HepG2 (cell line): ENCODE results near the gene USP24. TPM values are rescaled to one million over a fixed set of nuclear protein-coding genes. Genes with fewer than 3 reads are reported as not detected.

Experiments
- CCAR2 ChIP-seq: fragments of 200-400 bp; formaldehyde crosslinking; optimal IDR thresholded peaks from 2 replicates; pipeline ENCODE3; 2018; ENCODE audit warnings: low read depth, mild to moderate bottlenecking, low read length, moderate library complexity
- CREB3 ChIP-seq: sonication (generic); formaldehyde crosslinking; IDR thresholded peaks from 2 replicates; pipeline ENCODE4 v1.5.0; 2020; ENCODE audit warnings: missing genetic modification reagents
- HDAC2 ChIP-seq: sonication (generic); formaldehyde crosslinking; IDR thresholded peaks from 2 replicates; pipeline ENCODE4 v1.4.0; 2020; ENCODE audit warnings: missing genetic modification reagents
- HIC2 ChIP-seq: sonication (generic); formaldehyde crosslinking; IDR thresholded peaks from 2 replicates; pipeline ENCODE4 v1.9.0; 2022; ENCODE audit warnings: low read depth, missing genetic modification reagents
- IKZF4 ChIP-seq: sonication (generic); formaldehyde crosslinking; IDR thresholded peaks from 2 replicates; pipeline ENCODE4 v1.5.1; 2020; ENCODE audit warnings: borderline replicate concordance, mild to moderate bottlenecking, low read depth, missing genetic modification reagents; ENCODE audit errors: not compliant biosample characterization
- PCBP2 ChIP-seq: fragments of 200-400 bp; formaldehyde crosslinking; optimal IDR thresholded peaks from 2 replicates; pipeline ENCODE3; 2018; ENCODE audit warnings: low read length, low read depth; ENCODE audit not compliant: poor library complexity, severe bottlenecking
- PRDM4 ChIP-seq: sonication (generic); formaldehyde crosslinking; IDR thresholded peaks from 2 replicates; pipeline ENCODE4 v1.9.0; 2021; ENCODE audit warnings: missing genetic modification reagents, borderline replicate concordance
- REPIN1 ChIP-seq: sonication (generic); formaldehyde crosslinking; IDR thresholded peaks from 2 replicates; pipeline ENCODE4 v1.8.0; 2022; ENCODE audit warnings: missing genetic modification reagents, low read depth, mild to moderate bottlenecking, borderline replicate concordance
- SALL1 ChIP-seq: sonication (generic); formaldehyde crosslinking; IDR thresholded peaks from 2 replicates; pipeline ENCODE4 v1.8.0; 2022; ENCODE audit warnings: mild to moderate bottlenecking, missing genetic modification reagents
- TEAD3 ChIP-seq: optimal IDR thresholded peaks from 2 replicates; pipeline ENCODE3; 2016; ENCODE audit warnings: borderline replicate concordance
- ZHX2 ChIP-seq, 2 experiments: sonication (generic) in 1 of 2; formaldehyde crosslinking in 1 of 2; IDR thresholded peaks; 2 replicates each; pipeline versions ENCODE4 v1.6.1 to v1.9.0; 2014 to 2022; ENCODE audit warnings: antibody characterized with exemption in 1 of 2, borderline replicate concordance in 1 of 2, inconsistent platforms in 1 of 2, low read depth in 1 of 2, missing genetic modification reagents in 1 of 2
- ZNF264 ChIP-seq: sonication (generic); formaldehyde crosslinking; IDR thresholded peaks from 2 replicates; pipeline ENCODE4 v1.4.0; 2020; ENCODE audit warnings: missing genetic modification reagents
- ZNF343 ChIP-seq: sonication (generic); formaldehyde crosslinking; IDR thresholded peaks from 2 replicates; pipeline ENCODE4 v1.4.0; 2020; ENCODE audit warnings: mild to moderate bottlenecking, missing genetic modification reagents
- ZNF747 ChIP-seq: sonication (generic); formaldehyde crosslinking; IDR thresholded peaks from 2 replicates; pipeline ENCODE4 v1.8.1; 2023; ENCODE audit warnings: missing genetic modification reagents, mild to moderate bottlenecking, borderline replicate concordance
- ZNF879 ChIP-seq: sonication (generic); formaldehyde crosslinking; IDR thresholded peaks from 2 replicates; pipeline ENCODE4 v1.8.1; 2023; ENCODE audit warnings: missing genetic modification reagents
- ZZZ3 ChIP-seq: sonication (generic); formaldehyde crosslinking; IDR thresholded peaks from 2 replicates; pipeline ENCODE4 v1.4.0; 2020; ENCODE audit warnings: missing genetic modification reagents, mild to moderate bottlenecking, borderline replicate concordance
- polyA plus RNA-seq, 8 experiments: library from polyadenylated mRNA; depleted of rRNA in 3 of 8; stranded (reverse) in 7 of 8; unstranded in 1 of 8; fragments of >200 nt; fragmentation: Illumina TruSeq in 4 of 8; extraction: Trizol in 4 of 8; gene quantifications; 2 replicates each; pipeline versions ENCODE4 v1.2.1 to v1.2.3, GENCODE V29; 2011 to 2016; ENCODE audit warnings: low read depth in 4 of 8, missing spikeins in 1 of 8, mixed read lengths in 1 of 8; ENCODE audit not compliant: insufficient read depth in 1 of 8
- total RNA-seq, 5 experiments: library from RNA; depleted of rRNA; stranded (reverse); fragments of >200 nt; fragmentation: Illumina TruSeq; extraction: Trizol; gene quantifications; 2 replicates each; pipeline ENCODE4 v1.2.3, GENCODE V29; 2016; ENCODE audit warnings: low read depth in 1 of 5

The USP24 gene
- total and polyA plus RNA-seq, 2 of the 13 experiments (the other 11 are each of a cell fraction or from before 2014, with no cell fraction given): 18.8 to 47.6 TPM

GRCh38 chr1:55215194-55216021, at the start of gene USP24 (continued):
- TF ChIP-seq IKZF4 (CRISPR knock-in tag): peak; percentile 35
- TF ChIP-seq HIC2: no peak
- no peak; the same call in 1 of the 2 replicates for TF ChIP-seq HDAC2 (CRISPR knock-in tag)
- no peak for TF ChIP-seq ZNF343 (CRISPR knock-in tag)
- no peak; the same call in 1 of the 2 replicates for TF ChIP-seq CREB3
- 0 out of 2 replicates have a peak, but pooled peaks have one; percentile 35 for TF ChIP-seq ZZZ3 (CRISPR knock-in tag)
- no peak for TF ChIP-seq ZNF879
- 0 out of 2 replicates have a peak, but pooled peaks have one; percentile 37 for TF ChIP-seq ZNF747
- TF ChIP-seq SALL1 (CRISPR knock-in tag): peak; percentile 75; the same call in 1 of the 2 replicates
- no peak for TF ChIP-seq PRDM4 (CRISPR knock-in tag)
- TF ChIP-seq ZHX2 (IDR thresholded peaks at IDR 0.05; ENCODE audit: low read depth): peak; percentile 68; the same call in 1 of the 2 replicates
- no peak for TF ChIP-seq ZHX2 (CRISPR knock-in tag; IDR thresholded peaks at IDR 0.05; ENCODE audit: borderline replicate concordance)
- no peak for TF ChIP-seq PCBP2
- peak; percentile 16 for TF ChIP-seq TEAD3 (CRISPR knock-in tag)
- no peak for TF ChIP-seq ZNF264
- no peak for TF ChIP-seq CCAR2
- TF ChIP-seq REPIN1: 0 out of 2 replicates have a peak, but pooled peaks have one; percentile 27
